Cardiac ventricle fibroblast (primary cell): ENCODE measurements around the gene PAX4. TPM values are rescaled to one million over a fixed set of nuclear protein-coding genes. Genes with fewer than 3 reads are reported as not detected.

Experiments used
- total RNA-seq: library from RNA; depleted of rRNA; stranded (reverse); fragments of >200 nt; gene quantifications from 2 replicates; pipeline ENCODE4 v1.2.3, GENCODE V29; 2015

PAX4 gene, protein sequence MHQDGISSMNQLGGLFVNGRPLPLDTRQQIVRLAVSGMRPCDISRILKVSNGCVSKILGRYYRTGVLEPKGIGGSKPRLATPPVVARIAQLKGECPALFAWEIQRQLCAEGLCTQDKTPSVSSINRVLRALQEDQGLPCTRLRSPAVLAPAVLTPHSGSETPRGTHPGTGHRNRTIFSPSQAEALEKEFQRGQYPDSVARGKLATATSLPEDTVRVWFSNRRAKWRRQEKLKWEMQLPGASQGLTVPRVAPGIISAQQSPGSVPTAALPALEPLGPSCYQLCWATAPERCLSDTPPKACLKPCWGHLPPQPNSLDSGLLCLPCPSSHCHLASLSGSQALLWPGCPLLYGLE
- total RNA-seq = not detected in 2 replicates

DNA sequence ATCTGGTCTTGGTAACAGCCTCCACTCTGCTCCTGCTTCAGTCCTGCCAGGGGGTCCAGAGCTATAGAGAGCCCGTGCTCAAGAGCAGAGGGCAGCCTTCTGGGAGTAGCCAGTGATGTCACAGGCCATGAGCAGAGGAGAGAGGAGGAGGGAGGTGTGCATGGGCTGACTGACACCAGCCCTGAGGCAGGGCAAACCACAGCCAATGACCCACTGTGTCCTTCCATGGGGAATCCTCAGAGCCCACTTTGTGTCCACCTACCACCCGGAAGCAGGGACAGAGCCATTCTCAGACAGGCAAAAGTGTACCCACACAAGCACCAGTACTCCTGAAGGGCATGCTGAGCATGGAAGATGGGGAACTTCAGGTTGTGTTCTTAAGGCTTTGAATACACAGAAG, at the start of gene PAX4:
Gene PAX4, minus strand, starts transcription at position 101 of the 400 bp plus-strand sequence. CDS start 2,214 bp downstream, outside the sequence.

DNA sequence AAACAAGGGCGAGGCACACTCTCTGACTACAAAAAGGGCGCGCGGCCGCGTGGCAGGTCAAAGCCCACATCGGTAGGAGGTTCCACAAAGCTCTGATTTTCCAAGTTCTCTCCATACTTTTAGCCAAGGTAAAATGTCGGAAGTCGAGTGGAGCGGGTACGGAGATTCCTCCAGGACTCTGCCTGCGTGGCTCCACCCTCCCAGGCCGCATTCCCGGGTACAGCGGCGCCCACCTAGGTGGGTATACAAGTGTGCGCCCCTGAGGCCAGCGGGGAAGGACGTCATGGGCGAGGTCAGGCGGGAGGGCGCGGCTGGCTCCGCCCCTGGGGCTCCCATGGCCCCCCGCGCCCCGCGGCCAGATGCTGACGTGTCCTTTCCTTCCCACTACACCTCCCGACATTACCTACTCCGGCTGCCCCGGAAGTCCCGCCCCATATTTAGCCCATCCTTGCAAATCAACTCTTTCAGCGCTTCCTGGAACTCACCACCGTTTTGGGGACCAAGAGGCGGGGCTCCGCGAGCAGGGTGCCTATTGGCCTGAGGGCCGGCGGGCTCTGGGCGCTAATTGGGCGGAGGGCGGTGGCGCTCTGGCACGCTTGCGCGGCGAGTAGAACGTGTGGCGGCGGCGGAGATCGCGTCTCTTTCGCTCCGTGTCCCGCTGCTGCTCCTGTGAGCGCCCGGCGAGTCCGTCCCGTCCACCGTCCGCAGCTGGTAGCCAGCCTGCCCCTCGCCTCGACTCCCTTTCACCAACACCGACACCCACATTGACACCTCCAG, 33.8 kb upstream of the PAX4 start, which contains the start of gene SND1:
Gene SND1, plus strand, starts transcription at position 639 of the 777 bp plus-strand sequence. CDS start 180 bp downstream, outside the sequence.

DNA sequence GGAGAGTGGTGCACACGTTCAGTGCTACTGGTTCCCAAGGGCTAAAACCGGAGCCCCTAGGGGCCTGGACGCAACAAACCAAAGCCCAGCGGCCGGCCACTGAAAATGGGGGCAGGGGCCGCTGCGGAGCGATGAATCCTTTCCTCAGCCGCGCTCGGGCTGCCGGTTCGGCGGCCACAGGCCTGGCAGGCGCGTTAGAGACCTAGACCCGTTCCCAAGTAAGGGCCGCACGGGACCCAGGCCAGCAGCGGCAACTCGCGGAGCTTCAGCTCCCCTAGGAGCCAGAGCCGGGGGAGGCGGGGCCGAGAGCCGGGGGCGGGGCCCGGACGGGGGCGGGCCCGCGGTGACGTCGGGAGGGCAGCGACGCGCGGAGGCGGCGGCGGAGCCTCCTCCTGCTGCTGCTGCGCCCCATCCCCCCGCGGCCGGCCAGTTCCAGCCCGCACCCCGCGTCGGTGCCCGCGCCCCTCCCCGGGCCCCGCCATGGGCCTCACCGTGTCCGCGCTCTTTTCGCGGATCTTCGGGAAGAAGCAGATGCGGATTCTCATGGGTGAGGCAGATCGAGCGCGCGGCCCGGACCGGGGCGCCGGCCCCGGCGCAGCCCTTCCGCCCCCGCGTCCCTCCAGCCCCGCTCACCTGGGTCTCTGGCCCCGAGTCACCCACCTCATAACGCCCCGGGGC, 29.8 kb downstream of the PAX4 start, which contains the start of gene ARF5:
Gene ARF5, plus strand, starts transcription at position 393 of the 678 bp plus-strand sequence. Its CDS starts 88 bp downstream, at position 481.

DNA sequence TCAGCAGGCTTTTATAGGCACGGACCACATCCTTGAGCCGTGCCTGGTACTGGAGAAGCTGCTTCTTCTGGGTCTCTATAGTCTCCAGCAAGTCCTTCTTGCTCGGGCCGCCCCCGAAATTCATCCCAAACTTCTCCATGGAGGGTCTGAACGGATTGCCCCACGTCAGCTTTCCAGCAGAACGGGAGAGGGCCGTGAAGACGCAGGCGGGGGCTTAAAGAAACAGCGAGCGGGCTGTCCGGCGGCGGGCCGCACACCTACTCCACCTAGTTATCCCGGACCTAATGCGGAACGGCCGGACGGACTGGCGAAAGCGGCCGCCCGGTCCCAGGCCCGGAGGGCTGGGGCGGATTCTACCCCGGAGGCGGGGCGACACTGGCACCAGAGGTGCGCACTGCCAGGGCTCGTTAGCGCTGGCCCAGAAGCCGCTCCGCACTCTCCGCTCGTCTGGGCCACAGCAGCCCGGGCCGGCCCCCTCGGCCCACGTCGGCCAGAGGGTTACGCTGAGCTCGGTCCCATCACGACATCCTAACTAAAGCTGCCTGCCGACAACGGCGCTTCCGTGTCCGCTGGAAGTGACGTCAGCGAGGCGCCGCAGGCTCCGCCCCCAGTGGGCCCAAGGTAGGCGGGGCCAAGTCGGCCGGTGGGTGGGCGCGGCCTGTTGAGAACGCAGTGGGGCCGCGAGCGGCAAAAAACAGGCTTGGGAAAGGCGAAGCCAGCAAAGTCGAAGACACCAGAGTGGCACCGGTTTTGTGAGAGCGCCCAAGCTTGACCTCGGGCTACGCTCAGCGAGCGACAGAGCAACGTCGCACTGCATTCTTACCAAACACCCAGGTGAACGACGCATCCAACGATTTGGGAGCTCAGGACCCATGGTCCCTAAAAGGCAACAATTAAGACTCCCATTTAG, 32.6 kb downstream of the PAX4 start, which contains the start of gene GCC1:
Gene GCC1, minus strand, starts transcription at position 553 of the 910 bp plus-strand sequence. Its CDS starts 414 bp downstream, at position 139.

Other genes with a start within 250 kb of the PAX4 start
- 17.3 and 19.7 TPM in 2 replicates for gene ZNF800, start 225.4 kb downstream of the PAX4 start, total RNA-seq
- gene GCC1, start 32.5 kb downstream of the PAX4 start, total RNA-seq = 14.2 and 17.0 TPM in 2 replicates
- gene ARF5, start 29.7 kb downstream of the PAX4 start, total RNA-seq = 223 and 228 TPM in 2 replicates
- gene FSCN3, start 24.4 kb downstream of the PAX4 start, total RNA-seq = 0.39 and 3.7 TPM in 2 replicates
- 236 and 242 TPM in 2 replicates for gene SND1, start 34.1 kb upstream of the PAX4 start, total RNA-seq